ENCODE results near the gene CCNQ.

CCNQ gene

GRCh38 chrX:153645921-153646488 is 47.1 kb upstream of the CCNQ start:
- no peak overlapping the region for H3K4me3 ChIP-seq (replicated peaks; ENCODE audit: insufficient read depth, low read length)
- peaks cover 43% of the 10 kb centered on the region for H3K27me3 ChIP-seq (ENCODE audit: insufficient read depth, poor library complexity, severe bottlenecking)
- no peak for DNase-seq (ENCODE audit: low read depth in 1 of 2, low spot score in 1 of 2)
- no peak for TF ChIP-seq SPI1 (IDR thresholded peaks at IDR 0.05; ENCODE audit: borderline replicate concordance, low read depth)
- no peak for TF ChIP-seq POLR2AphosphoS5 (IDR thresholded peaks at IDR 0.05; ENCODE audit: low read depth)
- TF ChIP-seq GABPA (IDR thresholded peaks at IDR 0.05; ENCODE audit: low read depth) = no peak
- no peak for TF ChIP-seq CTCF (IDR thresholded peaks at IDR 0.05; ENCODE audit: insufficient read depth, low read length)
- TF ChIP-seq REST (IDR thresholded peaks at IDR 0.05; ENCODE audit: insufficient replicate concordance, low read depth) = no peak
- H3K27ac ChIP-seq (replicated peaks) = no peak overlapping the region

DNA sequence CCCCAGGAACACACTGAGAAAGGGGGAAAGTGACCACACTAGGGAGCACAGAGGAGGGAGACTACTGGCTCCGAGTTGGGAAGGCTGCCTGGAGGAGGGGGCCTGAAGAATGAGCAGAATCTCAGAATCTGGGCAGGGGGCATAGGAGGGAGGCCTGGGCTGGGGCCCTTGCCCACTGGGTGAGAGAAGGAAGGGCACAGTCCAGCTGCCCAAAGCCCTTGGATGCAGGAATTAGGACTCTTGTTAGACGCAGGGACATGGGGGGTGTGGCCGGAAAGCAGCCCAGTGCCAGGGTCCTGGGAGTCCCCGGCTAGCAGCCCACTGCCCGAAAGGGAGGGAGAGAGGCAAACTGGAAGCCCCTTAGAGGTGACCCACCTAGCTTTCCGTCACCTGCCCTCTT is 46.2 kb upstream of the CCNQ start:
- TF ChIP-seq GABPA (IDR thresholded peaks at IDR 0.05; ENCODE audit: low read depth) (no peak), CTCF (IDR thresholded peaks at IDR 0.05; ENCODE audit: insufficient read depth, low read length) (no peak), REST (IDR thresholded peaks at IDR 0.05; ENCODE audit: insufficient replicate concordance, low read depth) (no peak), POLR2AphosphoS5 (IDR thresholded peaks at IDR 0.05; ENCODE audit: low read depth) (no peak), SPI1 (IDR thresholded peaks at IDR 0.05; ENCODE audit: borderline replicate concordance, low read depth) (no peak)
- no peak for DNase-seq (ENCODE audit: low read depth in 1 of 2, low spot score in 1 of 2)
- no peak overlapping the region for H3K4me3 ChIP-seq (replicated peaks; ENCODE audit: insufficient read depth, low read length)
- H3K27me3 ChIP-seq (ENCODE audit: insufficient read depth, poor library complexity, severe bottlenecking) = peaks cover 50% of the 10 kb centered on the region
- no peak overlapping the region for H3K27ac ChIP-seq (replicated peaks)

DNA sequence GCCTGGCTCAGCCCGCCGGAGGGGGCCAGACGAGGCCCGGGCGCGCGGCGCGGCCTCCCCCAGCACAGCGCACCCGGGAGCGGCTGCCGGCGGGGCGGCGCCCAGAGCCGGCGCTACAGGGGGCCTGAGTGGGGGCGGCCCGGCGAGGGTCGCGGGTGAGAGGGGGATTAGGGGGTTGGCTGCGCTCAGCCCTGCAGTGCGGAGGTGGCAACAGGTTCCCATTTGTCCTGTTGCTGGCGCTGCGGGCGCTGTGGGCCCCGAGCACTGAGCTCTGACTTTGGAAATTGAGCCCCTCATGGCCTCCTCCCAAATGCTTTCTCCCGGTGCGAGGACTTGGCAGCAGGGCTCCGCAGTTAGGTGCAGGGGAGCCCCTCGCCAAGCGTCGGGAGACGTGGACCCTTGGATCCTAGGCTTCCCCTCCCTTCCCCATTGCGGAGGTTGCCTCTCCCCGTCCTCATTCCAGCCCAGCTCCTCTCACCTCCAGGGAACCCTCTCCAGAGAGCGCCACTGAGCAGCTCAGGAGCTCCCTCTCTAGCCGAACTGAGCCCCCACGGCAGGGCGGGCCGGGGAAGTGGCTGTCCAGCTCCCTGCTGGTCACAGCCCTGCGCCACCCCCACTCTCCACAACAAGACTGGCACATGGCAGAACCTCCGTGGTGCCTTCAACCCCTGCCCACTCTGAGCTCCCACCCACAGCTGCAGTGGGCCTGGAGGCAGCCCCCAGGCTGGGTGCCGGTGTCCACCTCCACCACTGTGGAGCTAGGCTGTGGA is 45.6 kb upstream of the CCNQ start:
- DNase-seq (ENCODE audit: low read depth in 1 of 2, low spot score in 1 of 2) = no peak
- Histone ChIP-seq H3K27ac (replicated peaks) (no peak overlapping the region), H3K27me3 (ENCODE audit: insufficient read depth, poor library complexity, severe bottlenecking) (peaks cover 50% of the 10 kb centered on the region), H3K4me3 (replicated peaks; ENCODE audit: insufficient read depth, low read length) (no peak overlapping the region)
- TF ChIP-seq REST (IDR thresholded peaks at IDR 0.05; ENCODE audit: insufficient replicate concordance, low read depth) (no peak), SPI1 (IDR thresholded peaks at IDR 0.05; ENCODE audit: borderline replicate concordance, low read depth) (no peak)
